Anterior cingulate cortex (tissue), 58 donors: Measurements from ENCODE around the gene ARHGAP4.

Source experiments
- DNase-seq, 58 donors: peaks; one replicate each; lab custom pipeline; 2025; lab: John Stamatoyannopoulos, UW

The ARHGAP4 gene

DNA sequence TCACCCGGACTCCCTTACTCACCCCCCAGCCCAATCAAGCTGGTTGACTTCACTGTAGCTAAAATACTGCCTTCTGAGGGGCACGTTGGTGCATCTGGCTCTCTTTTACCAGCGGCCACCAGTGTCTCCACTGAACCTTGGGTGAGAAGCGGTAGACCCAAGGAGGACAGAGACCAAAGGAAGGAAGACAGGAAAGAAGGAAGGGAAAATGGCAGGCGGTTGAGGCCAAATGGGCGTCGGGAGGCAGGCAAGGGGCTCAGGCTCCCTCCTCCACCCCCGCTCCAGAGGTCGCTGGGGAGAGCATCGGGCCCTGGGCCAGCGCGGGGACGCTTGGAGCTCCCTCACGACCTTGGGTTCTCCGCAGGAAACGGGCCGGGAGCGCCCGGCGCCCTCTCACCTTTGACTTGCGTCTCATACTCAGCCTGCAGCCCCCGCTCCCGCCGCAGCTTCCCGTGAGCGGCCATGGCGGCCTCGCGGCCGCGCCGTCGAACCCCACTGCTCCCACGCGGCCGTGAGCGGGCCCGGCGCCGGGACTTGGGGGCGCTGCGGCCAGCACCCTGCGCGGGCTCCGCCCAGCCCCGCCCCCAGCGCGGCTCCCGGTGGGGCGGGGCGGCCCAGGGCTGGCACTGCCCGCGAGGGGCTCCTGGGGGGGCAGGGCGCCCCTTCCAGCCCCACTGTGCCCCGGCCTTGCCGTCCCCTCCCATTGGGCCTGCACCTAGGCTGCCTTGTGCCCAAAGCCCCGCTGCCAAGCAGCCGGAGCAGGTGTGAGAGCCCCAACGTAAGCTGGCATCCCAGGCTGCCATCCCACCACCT is at the start of gene ARHGAP4:
Gene ARHGAP4 (minus strand): TSS at position 526 of the 813 bp plus-strand sequence. CDS start 62 bp downstream, at position 464.
- DNase-seq = no peak

DNA sequence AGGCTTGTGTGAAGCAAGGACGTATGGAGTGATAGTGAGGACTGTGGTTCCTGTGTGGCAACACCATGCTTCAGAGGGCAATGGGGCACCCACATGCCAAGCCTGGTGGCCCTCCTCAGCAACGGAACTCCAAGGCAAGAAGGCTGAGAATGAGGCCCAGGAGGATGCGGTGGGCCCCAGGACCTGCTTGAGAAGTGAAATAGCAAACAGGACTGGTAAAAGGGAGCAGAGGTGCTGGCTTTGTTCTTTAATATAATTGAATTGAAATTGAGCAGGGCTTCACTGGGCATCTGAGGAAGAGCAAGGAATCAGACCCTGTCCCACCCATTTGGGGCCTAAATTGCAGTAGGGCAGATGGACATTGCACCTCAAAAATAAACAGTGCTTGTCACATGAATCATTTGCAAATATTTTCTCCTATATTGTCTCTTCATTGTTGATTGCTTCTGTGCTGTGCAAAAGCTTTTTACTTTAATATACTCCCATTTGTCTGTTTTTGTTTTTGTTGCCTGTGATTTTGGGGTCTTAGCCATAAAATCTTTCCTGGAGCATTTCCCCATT is 48.7 kb upstream of the ARHGAP4 start:
- DNase-seq = no peak

DNA sequence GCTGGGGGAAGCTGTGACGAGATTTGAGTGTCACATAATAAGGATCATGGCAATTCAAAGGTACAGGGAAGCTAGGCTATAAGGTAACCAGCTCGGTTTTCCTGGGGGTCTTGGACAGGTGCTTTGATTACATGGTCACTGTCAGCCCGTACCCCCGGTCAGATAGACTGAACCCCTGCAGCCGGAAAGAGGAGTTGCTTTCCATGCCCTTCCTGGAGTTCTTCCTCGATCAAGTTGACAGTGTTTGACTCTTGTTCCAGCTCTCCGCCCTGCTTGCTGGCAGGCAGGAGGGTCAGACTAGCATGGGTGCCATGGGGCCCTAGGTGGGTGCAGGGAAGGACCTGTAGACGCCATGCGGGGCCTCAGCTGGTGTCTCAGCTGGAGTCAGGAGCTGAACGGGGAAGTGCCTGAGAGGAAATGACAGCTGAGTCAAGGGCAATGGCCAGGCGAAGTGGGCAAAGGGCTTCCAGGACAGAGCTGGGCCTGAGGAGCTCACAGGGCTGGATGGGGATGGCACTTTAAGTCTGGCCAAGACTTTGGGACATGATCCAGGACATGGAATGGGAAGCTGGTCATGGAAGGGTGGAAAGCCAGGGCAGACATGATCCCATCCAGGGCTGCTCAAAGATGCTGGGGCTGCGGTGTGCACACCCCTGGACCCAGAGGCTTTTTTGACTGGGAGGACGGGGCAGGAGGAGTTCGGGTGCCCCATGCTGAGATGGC is 48.1 kb upstream of the ARHGAP4 start:
- no peak for DNase-seq

DNA sequence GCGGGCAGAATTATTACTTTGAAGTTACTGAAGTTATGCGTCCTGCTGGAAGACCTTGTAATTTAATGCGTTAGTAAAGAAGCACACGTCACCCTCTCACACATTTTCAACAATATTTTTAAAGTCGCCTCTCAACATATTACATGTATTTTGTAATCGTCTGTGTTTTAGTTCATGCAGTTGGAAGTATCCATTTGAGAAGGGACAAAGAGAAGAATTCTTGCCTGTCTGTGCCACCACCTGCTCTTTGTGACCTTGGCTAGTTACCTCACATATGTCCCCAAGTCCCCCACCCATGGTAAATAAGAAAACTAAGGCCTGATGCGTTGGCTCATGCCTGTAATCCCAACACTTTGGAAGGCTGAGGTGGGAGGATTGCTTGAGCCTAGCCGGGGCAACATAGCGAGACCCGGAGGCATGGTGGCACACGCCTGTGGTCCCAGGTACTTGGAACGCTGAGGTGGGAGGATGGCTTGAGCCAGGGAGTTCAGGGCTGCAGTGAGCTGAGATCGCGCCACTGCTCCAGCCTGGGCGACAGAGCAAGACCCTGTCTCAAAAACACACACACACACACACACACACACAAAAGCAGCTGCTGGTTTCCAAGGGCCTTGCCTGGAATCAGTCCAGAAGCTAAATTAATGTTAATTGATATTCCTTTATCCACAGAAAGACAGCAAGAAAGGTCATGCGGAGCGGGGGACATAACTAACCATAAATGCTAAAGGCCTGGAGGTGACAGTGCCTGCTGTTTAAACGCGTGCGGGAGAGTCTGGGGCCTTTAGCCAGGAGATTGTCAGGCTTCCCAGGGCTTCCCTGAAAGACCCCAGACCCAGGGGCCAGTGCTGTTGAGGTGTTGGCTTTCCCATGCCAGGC is 47.3 kb upstream of the ARHGAP4 start:
- no peak for DNase-seq

DNA sequence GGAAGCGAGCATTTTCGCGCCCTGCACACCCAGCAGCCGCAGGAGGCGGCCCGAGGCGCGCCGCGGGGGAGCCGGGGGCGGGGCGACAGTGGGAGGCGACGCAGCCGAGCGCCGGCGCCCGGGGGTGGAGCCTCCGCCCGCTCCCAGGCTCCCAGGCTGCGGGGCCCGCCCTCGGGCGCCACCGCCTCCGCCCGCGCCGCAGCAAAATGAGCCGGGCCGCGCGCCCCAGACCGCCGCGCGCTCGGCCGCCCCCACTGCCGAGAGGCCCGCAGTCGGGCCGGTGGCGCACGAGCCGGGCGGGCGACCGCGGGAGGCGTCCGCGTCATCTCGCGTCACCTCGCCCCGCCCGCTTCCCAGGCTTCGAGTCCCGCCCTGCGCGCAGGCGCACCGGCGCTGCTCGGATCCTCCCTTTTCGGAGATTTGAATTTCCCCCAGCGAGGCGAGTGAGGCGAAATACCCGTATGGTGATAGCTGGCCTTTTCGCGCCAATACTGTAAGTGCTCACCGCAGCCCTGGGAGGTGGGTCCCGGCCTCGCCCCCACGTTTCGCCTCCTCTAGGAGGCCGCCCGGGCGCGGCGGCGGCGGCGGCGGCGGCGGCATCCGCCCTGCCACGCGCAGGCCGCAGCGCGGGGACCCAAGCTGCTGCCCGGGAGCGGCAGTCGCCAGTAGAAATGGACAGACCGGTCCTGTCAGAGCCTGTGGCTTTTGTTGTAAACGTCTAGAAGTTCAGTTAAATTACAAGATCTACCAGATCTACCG is 46.5 kb upstream of the ARHGAP4 start, which contains the start of gene TMEM187:
Gene TMEM187 (plus strand): TSS at position 387 of the 759 bp plus-strand sequence. CDS start 9,309 bp downstream, outside the sequence.
- DNase-seq = peak in 57 of 58 donors; percentile 9 to 94 (median 76)

DNA sequence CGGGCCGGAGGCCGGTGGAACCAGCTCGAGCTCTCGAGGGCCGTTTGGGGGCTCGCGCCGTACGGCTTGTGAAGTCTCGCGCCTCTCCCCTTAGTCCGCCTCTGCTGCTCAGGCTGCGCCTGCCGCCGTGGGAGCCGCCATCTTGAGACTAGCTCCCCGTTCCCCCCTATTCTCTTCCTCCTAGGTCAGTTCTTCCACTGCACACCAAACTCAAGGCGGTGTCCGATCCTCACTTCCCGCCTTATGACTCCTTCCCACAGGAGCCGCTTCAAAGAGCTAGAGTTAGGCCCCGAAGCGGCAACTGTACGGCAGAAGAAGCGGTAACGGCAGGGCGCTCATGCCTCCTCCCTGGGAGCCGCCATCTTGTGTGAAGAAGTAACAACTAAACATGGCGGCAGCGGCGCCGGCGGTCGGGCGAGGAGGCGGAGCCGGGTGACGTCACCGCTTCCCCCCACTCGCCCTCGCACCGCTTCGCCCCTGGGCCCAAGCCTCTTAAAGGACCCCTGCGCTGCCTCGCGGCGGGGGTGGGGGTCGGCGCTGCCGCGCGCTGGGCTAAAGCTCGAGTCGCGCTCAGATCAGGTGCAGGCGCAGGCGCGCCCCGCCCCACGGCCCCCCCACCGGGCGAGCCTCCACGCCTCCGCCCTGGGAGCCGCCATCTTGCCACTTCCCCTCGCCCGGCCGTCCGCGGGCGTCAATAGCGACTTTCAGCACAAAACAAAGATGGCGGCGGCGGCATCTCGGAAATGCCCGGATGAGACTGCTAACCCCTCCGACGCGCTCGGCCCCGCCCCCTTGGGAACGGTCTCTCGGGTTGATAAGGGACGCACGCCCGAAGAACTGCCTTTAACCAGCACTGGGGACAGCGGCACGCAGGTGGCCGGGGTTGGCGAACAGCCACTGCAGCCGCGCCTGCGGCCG is 45.6 kb upstream of the ARHGAP4 start, which contains the start of gene HCFC1:
Gene HCFC1 (minus strand): TSS at position 369 of the 918 bp plus-strand sequence. CDS start 978 bp downstream, outside the sequence.
- DNase-seq = peak; percentile 31 to 96 (median 87)

DNA sequence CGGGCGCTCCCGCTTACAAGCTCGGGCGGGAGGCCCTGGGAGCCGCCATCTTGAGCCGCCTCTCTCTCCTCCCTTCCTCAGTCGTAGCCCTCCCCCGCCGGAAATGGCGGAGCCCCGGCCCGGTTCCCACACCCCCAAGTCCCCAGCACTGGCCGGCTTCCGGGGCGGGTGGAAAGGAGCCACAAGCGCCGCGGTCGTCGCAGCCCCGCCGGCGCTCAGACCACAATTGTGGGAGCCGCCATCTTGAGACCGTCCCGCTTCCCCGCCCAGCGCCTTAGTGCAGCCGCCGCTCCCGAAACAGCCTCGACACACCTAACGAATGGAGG is 45.0 kb upstream of the ARHGAP4 start:
- DNase-seq = peak; percentile 18 to 92 (median 78)

DNA sequence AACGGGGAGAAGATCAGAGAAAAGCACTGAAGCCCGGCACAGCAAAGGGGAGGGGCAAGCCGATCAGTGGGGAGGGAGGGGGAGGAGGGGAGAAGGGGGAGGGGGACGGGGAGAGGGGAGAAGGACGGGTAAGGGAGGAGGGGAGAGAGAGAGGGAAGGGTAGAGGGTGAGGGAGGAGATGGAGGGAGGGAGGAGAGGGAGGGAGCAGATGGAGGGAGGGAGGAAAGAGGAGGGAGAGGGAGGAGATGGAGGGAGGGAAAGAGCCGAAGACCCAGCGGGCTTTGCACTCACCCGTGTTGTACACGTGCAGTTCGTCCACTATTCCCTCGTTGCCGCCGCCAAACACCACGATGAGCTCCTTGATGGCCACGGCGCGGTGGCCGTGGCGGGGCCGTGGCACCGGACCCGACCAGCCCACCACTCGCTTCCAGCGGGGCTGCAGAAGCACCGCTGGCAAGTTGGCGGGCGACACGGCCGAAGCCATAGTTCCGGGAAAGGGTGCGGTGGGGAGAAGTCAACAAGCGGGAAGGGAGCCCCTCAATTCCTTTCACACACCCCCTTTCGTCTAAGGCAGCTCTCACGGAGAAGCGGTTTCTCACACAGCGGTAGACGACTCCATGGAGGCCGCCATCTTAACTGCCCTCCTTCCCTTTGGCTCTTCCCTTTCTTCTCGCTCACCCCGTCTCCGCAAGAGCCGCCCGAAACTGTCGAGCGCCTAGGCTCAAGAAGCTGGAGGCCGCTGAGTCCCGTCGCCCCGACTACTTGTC is 44.5 kb upstream of the ARHGAP4 start:
- DNase-seq = peak in 42 of 58 donors; percentile 1 to 88 (median 62)

DNA sequence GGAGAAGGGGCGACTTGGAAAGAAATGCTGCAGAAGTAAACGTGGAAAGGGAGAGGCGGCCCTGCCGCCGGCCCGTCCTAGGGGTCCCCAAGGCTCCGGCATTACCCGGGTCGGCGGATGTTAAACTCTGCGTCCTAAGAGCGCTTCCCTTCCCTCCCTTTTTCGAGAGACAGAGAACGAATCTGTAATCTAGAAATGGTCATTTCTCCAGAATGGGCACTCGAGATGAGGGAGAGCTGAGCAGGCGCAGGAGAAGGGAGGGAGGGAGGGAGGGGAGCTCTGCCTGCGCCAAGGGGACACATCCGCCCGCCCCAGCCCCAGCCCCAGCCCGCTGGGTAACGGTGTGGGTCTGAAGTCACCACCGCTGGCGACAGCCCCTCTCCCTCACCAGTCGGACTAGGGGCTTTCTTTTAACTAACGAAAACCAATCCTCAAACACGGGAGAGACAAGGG is 43.9 kb upstream of the ARHGAP4 start:
- peak in 42 of 58 donors; percentile 12 to 81 (median 55) for DNase-seq

DNA sequence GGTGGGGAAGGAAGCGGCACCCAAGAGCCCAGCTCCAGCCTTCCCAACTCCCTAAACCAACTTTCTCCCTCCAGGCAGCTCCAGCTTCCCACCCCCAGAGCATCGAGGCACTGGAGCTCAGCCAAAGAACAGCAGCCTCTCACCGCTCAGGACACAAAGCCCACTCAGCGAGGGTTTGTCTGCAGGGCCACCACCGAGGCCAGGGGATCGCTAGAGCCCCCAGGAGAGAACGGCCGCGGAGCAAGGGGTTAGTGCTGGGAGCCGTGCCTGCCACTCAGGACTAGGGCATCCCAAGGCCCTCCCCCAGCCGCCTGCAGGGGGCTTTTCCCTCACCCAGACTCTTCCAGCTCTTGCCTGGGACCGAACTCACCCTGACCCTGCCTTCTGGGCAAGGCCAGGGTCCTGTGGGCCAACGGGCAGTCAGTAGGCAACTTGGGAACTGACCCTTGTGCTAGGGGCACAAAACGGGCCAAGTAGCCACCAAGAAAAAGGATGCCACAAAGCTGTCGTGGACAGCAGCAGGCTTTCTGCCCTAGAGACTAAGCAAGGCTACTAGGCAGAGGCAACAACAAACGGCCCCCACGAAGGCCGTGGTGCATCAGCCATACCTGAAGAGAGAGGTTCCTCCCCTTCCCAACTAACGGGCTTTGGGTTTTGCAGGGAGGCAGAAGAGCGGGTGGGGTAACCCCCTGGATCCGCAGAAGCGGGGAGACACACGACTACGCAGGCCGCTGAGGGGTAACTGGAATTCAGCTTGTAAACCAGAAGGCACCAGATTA is 43.2 kb upstream of the ARHGAP4 start:
- DNase-seq = no peak

DNA sequence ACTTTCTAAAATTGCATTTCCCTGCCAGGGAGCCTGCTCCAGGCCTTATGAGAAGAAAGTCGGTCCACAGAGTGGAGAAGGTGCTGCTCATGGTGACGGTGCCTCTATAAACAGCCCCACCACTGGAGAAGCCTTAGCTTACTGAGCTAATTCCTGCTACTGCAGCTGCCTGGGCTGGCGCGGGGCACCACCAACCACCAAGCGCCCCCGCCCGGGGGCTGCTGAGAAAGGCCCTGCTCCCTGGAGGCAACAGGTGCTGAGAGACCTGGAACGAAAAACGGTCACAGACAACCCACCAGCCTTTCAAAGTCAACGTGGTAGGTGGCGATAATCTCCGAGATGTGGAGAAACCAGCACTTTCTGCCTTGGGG is 42.7 kb upstream of the ARHGAP4 start:
- peak in 9 of 58 donors; percentile 5 to 46 (median 20) for DNase-seq

DNA sequence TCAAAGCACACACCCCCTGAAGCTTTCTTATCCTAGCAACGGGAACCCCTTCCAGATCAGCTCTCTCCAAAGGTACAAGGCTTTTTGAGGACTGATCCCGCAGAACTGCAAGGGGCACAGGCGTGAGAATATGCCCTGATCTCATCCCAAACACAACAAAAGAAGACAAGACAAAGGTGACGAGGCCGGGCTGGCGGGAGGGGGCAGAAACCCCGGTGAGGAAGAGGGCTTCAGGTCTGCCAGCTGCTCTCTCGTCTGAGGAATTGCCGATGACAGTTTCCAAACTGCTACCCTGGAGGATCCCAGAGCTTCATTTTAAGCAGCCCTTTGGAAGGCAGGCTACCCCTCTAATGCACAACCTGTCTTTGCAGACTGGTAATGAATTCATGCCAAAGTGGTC is 42.2 kb upstream of the ARHGAP4 start:
- DNase-seq = no peak

DNA sequence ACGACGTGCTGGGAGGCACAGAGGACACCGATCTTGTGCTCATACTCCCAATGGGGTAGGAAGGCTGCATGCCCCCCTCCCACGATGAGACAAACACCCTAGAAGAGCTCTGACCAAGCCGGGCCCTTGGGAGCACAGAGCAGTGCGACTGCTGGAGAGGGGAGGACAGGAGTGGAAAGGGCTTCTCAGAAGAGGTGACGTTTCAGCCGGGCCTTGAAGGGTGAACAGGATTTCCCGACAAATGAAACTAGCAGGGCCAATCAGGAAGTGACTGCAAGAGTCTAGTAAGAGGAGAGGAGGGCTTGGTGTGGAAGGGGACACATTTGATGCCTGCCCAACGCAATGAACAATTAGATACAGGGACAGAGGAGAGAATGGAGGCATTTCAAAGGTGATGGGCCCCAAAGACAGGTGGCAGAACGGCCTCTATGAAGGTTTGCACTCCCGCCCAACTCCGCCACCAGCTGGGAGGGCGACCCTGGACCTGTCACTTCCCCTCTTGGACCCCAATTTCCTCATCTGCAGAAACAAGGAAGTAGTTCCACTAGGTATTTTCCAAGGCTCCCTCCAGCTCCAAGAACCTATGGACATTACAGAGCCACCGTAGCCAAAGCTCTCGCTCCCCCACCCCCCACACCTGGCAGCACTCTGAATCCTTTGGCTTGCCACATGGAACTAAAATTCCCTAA is 41.6 kb upstream of the ARHGAP4 start:
- no peak for DNase-seq

DNA sequence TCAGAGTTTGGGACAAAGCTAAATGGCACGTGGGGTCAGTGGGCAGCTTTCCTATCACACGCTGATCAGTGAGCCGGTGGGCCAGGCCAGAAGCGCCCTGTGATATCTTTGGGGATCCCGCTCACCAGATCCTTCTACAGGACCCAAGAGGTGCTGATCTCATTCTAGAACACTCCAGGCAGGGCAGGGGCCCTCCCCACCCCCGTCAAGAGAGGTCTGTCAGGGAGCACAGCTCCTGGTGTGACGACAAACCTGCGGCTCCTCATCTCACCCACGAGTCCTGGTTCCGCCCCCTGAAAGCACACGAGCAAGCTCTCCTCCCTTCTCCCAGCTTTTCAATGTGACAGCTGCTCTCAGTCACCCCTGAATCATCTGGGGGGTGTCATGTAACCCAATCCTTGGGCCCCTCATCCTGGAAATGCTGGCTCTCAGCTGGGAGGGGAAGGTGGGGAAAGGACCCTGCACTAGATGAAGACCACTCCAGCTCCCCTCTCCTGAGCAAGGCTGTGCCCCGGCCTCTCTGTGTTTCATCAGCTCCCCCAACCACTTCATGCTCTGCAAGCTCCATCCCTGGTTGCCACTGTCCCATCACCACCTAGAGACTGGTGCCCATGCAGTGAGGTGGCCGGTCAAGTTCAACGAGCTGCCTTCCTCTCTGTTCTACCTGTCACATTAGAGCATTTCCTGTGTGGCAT is 40.9 kb upstream of the ARHGAP4 start:
- peak in 1 of 58 donors; percentile 18 for DNase-seq

DNA sequence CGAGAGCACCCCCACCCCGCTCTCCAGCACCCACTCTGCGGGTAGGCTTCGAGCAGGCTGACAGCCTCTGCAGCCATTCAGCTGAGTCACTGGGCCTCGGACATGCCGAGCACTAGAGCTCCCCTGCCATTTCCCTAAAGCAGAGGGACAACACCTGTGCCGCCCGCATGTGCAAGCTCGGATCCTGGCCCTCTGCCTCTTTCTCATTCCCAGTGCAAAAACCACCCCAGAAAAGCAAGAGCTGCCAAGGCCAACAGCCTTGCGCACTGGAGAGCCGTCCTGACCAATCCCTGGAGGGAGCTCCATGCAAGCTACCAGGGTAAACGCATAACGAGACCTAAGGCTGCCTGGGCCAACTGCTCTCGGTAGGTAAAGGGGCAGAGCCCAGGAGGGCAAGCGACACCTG is 40.2 kb upstream of the ARHGAP4 start:
- DNase-seq = peak in 22 of 58 donors; percentile 7 to 62 (median 22)
